SK-N-SH (cell line): ENCODE data around the gene TNFRSF1A. TPM values are rescaled to one million over a fixed set of nuclear protein-coding genes. Genes with fewer than 3 reads are reported as not detected.

Experiments
- CTCF ChIA-PET: fragments of 300-600, 350-600 bp; formaldehyde crosslinking; extraction: SDS; loops from one replicate; lab custom pipeline; 2021; lab: Yijun Ruan, JAX
- POLR2A ChIA-PET: fragments of 350-600 bp; sonication (Branson Sonifier 250); formaldehyde crosslinking; extraction: SDS; loops from one replicate; lab custom pipeline; 2020; ENCODE audit warnings: antibody characterized with exemption, inconsistent platforms; lab: Yijun Ruan, JAX
- DNase-seq: peaks from one replicate; pipeline ENCODE4 v3.0.0; 2012
- H2AFZ ChIP-seq: fragments of 200-600 bp; sonication (generic); 2 replicates; pipeline ENCODE4 v1.8.1; 2016; ENCODE audit warnings: antibody characterized with exemption, mild to moderate bottlenecking, low read depth
- H3F3A ChIP-seq: fragments of 200-600 bp; sonication (generic); replicated peaks from 2 replicates; pipeline ENCODE3; 2016; ENCODE audit warnings: antibody characterized with exemption, mild to moderate bottlenecking; ENCODE audit not compliant: insufficient read depth
- H3K27ac ChIP-seq, 2 experiments: fragments of 200-500 bp in 1 of 2; fragments of 200-600 bp in 1 of 2; sonication (Bioruptor generic) in 1 of 2; sonication (generic), shearing (Covaris generic) in 1 of 2; 2 replicates each; pipeline versions ENCODE4 v1.5.1 to v1.6.1; 2014 to 2016; ENCODE audit warnings: low read depth in 2 of 2, inconsistent platforms in 1 of 2, low read length in 1 of 2, mild to moderate bottlenecking in 1 of 2, mixed read lengths in 1 of 2
- H3K27me3 ChIP-seq: fragments of 200-600 bp; sonication (generic), shearing (Covaris generic); 2 replicates; pipeline ENCODE4 v1.6.1; 2016; ENCODE audit warnings: mixed run types; ENCODE audit not compliant: insufficient read depth
- H3K36me3 ChIP-seq, 2 experiments: fragments of 200-500 bp in 1 of 2; fragments of 200-600 bp in 1 of 2; sonication (Bioruptor generic) in 1 of 2; sonication (generic) in 1 of 2; replicated peaks in 1 of 2; 2 replicates each; pipeline versions ENCODE3 to v1.5.1; 2014 to 2016; ENCODE audit warnings: low read length in 1 of 2, mild to moderate bottlenecking in 1 of 2; ENCODE audit not compliant: insufficient read depth in 2 of 2, control insufficient read depth in 1 of 2
- H3K4me1 ChIP-seq, 2 experiments: fragments of 200-500 bp in 1 of 2; fragments of 200-600 bp in 1 of 2; sonication (Bioruptor generic) in 1 of 2; sonication (generic), shearing (Covaris generic) in 1 of 2; 2 replicates each; pipeline versions ENCODE4 v1.5.1 to v1.6.1; 2014 to 2016; ENCODE audit warnings: low read depth in 1 of 2, low read length in 1 of 2, mixed run types in 1 of 2; ENCODE audit not compliant: insufficient read depth in 2 of 2, control insufficient read depth in 1 of 2
- H3K4me2 ChIP-seq: fragments of 200-600 bp; sonication (generic), shearing (Covaris generic); 2 replicates; pipeline ENCODE4 v1.6.1; 2017; ENCODE audit warnings: mixed run types
- H3K4me3 ChIP-seq, 2 experiments: fragments of 200-500 bp in 1 of 2; fragments of 200-600 bp in 1 of 2; sonication (Bioruptor generic) in 1 of 2; sonication (generic), shearing (Covaris generic) in 1 of 2; 2 replicates each; pipeline versions ENCODE4 v1.5.1 to v1.8.1; 2014 to 2016; ENCODE audit warnings: low read depth in 2 of 2, inconsistent platforms in 1 of 2, low read length in 1 of 2, mild to moderate bottlenecking in 1 of 2, mixed read lengths in 1 of 2, moderate library complexity in 1 of 2
- H3K79me2 ChIP-seq: fragments of 200-600 bp; sonication (generic); 2 replicates; pipeline ENCODE4 v1.8.1; 2017; ENCODE audit warnings: mild to moderate bottlenecking; ENCODE audit not compliant: insufficient read depth
- H3K9ac ChIP-seq: fragments of 200-600 bp; sonication (generic); 2 replicates; pipeline ENCODE4 v1.6.1; 2017; ENCODE audit warnings: mixed run types
- H3K9me2 ChIP-seq: fragments of 200-600 bp; sonication (generic); 2 replicates; pipeline ENCODE4 v1.6.1; 2017; ENCODE audit warnings: mixed run types
- H3K9me3 ChIP-seq: fragments of 200-600 bp; sonication (generic); 2 replicates; pipeline ENCODE4 v1.6.1; 2017; ENCODE audit warnings: mixed run types, mild to moderate bottlenecking, moderate library complexity
- H4K20me1 ChIP-seq: fragments of 200-600 bp; sonication (generic); 2 replicates; pipeline ENCODE4 v1.6.1; 2017; ENCODE audit warnings: mild to moderate bottlenecking, mixed run types; ENCODE audit not compliant: insufficient read depth
- CHD2 ChIP-seq: fragments of 150-350 bp; IDR thresholded peaks from 2 replicates; pipeline ENCODE4 v1.6.1; 2018; ENCODE audit warnings: low read length; ENCODE audit not compliant: partially characterized antibody
- CTCF ChIP-seq: fragments of 200-600 bp; sonication (generic); IDR thresholded peaks from 2 replicates; pipeline ENCODE4 v1.6.1; 2017; ENCODE audit warnings: antibody characterized with exemption, mild to moderate bottlenecking, moderate library complexity
- ELF1 ChIP-seq: IDR thresholded peaks from 2 replicates; pipeline ENCODE4 v1.4.0; 2012
- EP300 ChIP-seq, 2 experiments: IDR thresholded peaks; 2 replicates each; pipeline versions ENCODE4 v1.4.0 to v1.6.1; 2012; ENCODE audit warnings: borderline replicate concordance in 1 of 2, low read depth in 1 of 2, low read length in 1 of 2
- IRF3 ChIP-seq: fragments of 150-350 bp; IDR thresholded peaks from 2 replicates; pipeline ENCODE4 v1.6.1; 2016; ENCODE audit warnings: mild to moderate bottlenecking, low read depth, low read length
- MAX ChIP-seq: IDR thresholded peaks from 2 replicates; pipeline ENCODE4 v1.4.0; 2012; ENCODE audit warnings: low read depth
- MEF2A ChIP-seq: IDR thresholded peaks from 2 replicates; pipeline ENCODE4 v1.4.0; 2012; ENCODE audit warnings: low read depth, borderline replicate concordance
- PBX3 ChIP-seq: IDR thresholded peaks from 2 replicates; pipeline ENCODE4; 2012
- RAD21 ChIP-seq: IDR thresholded peaks from 2 replicates; pipeline ENCODE4 v1.6.1; 2012; ENCODE audit warnings: mild to moderate bottlenecking, low read length
- RCOR1 ChIP-seq: fragments of 150-350 bp; IDR thresholded peaks from 2 replicates; pipeline ENCODE4 v1.6.1; 2017; ENCODE audit warnings: antibody characterized with exemption, low read length
- RXRA ChIP-seq: IDR thresholded peaks from 2 replicates; pipeline ENCODE4 v1.4.0; 2012; ENCODE audit warnings: low read depth, mild to moderate bottlenecking, borderline replicate concordance
- SIN3A ChIP-seq: IDR thresholded peaks from 2 replicates; pipeline ENCODE4 v1.6.1; 2012; ENCODE audit warnings: low read depth, mild to moderate bottlenecking, low read length, moderate library complexity, borderline replicate concordance
- SMC3 ChIP-seq: IDR thresholded peaks from 2 replicates; pipeline ENCODE4 v1.6.1; 2012; ENCODE audit warnings: low read depth, low read length, improper control_type of control experiment
- TAF1 ChIP-seq: IDR thresholded peaks from 2 replicates; pipeline ENCODE4 v1.6.1; 2012; ENCODE audit warnings: low read depth, mild to moderate bottlenecking, low read length, moderate library complexity, borderline replicate concordance
- YY1 ChIP-seq: IDR thresholded peaks from 2 replicates; pipeline ENCODE4 v1.4.0; 2012; ENCODE audit warnings: low read depth, mild to moderate bottlenecking
- ZBTB33 ChIP-seq: IDR thresholded peaks from 2 replicates; pipeline ENCODE4 v1.4.0; 2012; ENCODE audit warnings: low read depth, borderline replicate concordance
- WGBS: methylation state at CpG from one replicate; pipeline ENCODE4 v1.1.6; 2017; ENCODE audit warnings: low lambda C conversion rate; 5-methylcytosine and 5-hydroxymethylcytosine counted together
- polyA plus RNA-seq, 3 experiments: library from polyadenylated mRNA; depleted of rRNA; stranded (reverse); fragments of >200 nt; gene quantifications; 2 replicates each; pipeline ENCODE4 v1.2.3, GENCODE V29; 2012

The TNFRSF1A gene
- polyA plus RNA-seq, 1 of the 3 experiments (the other 2 are of a cell fraction): 92.9 TPM

- DNase-seq: peak; percentile 55
- Histone ChIP-seq H2AFZ (no peak overlapping the region), H3K9me3 (no peaks in the 10 kb centered on the region), H3K27me3 (no peaks in the 10 kb centered on the region), H3K4me1 (peaks cover 3 to 18% of the 10 kb centered on the region in 2 experiments; a peak in 3 of 4 replicates), H3K27ac (no peak overlapping the region), H3K36me3 (no peaks in the 10 kb centered on the region), H3K4me3 (no peak overlapping the region), H3K79me2 (no peaks in the 10 kb centered on the region), H3K4me2 (no peak overlapping the region), H4K20me1 (no peaks in the 10 kb centered on the region), H3K9ac (no peak overlapping the region), H3K9me2 (no peaks in the 10 kb centered on the region), H3F3A (peaks cover 22% of the 10 kb centered on the region)
- TF ChIP-seq PBX3 (no peak), TAF1 (no peak), SIN3A (no peak), ELF1 (no peak), EP300 (IDR thresholded peaks at IDR 0.05; ENCODE audit: borderline replicate concordance in 1 of 2, low read depth in 1 of 2, low read length in 1 of 2) (no peak), MEF2A (no peak), CTCF (peak; percentile 40), MAX (no peak), CHD2 (no peak), YY1 (no peak), ZBTB33 (no peak), RCOR1 (no peak), RAD21 (peak; percentile 33), IRF3 (no peak), SMC3 (0 out of 2 replicates have a peak, but pooled peaks have one; percentile 7), RXRA (no peak)
- CTCF ChIA-PET: interaction anchor here (1.1 to 2.4 kb wide), 2 partner anchors 17 to 28 kb away, joined by 3 to 6 read pairs; no protein-coding TSS in a partner anchor
- POLR2A ChIA-PET: no interaction called here
- 66% methylated on average over 11 of the region's 11 CpGs for WGBS
These were observed 25.4 kb upstream of the TNFRSF1A start for GRCh38 chr12:6367065-6367968.
